HEK293 (cell line): ENCODE measurements around the gene CCDC73.

Source experiments
- CTCF ChIA-PET: fragments of 350-600 bp; formaldehyde crosslinking; extraction: SDS; loops from one replicate; lab custom pipeline; 2021; ENCODE audit warnings: antibody characterized with exemption; lab: Yijun Ruan, JAX
- POLR2A ChIA-PET: fragments of 300-600 bp; formaldehyde crosslinking; extraction: SDS; loops from one replicate; lab custom pipeline; 2020; ENCODE audit warnings: antibody characterized with exemption, inconsistent platforms; lab: Yijun Ruan, JAX
- H3K27ac ChIP-seq: fragments of 200-500 bp; sonication (Bioruptor generic); 2 replicates; pipeline ENCODE4 v1.5.1; 2014; ENCODE audit warnings: low read depth, low read length, control low read depth, inconsistent platforms; ENCODE audit errors: extremely low read depth
- H3K36me3 ChIP-seq, 2 experiments: fragments of 200-500 bp in 1 of 2; sonication (Bioruptor generic) in 1 of 2; 1 replicate in 1 of 2; 2 replicates in 1 of 2; pipeline ENCODE4 v1.5.1; 2014 to 2017; ENCODE audit warnings: inconsistent platforms in 2 of 2, low read length in 2 of 2; ENCODE audit not compliant: control insufficient read depth in 2 of 2, insufficient read depth in 1 of 2
- H3K4me1 ChIP-seq: fragments of 200-500 bp; sonication (Bioruptor generic); 2 replicates; pipeline ENCODE4 v1.5.1; 2014; ENCODE audit warnings: mild to moderate bottlenecking, low read length, inconsistent platforms; ENCODE audit not compliant: control insufficient read depth, insufficient read depth
- H3K4me3 ChIP-seq: 2 replicates; pipeline ENCODE4 v1.5.1; 2011; ENCODE audit warnings: low read depth, mild to moderate bottlenecking, control low read depth, low read length, moderate library complexity
- H3K9me3 ChIP-seq: fragments of 200-500 bp; sonication (Bioruptor generic); 2 replicates; pipeline ENCODE4 v1.5.1; 2014; ENCODE audit warnings: low read depth, low read length, inconsistent platforms; ENCODE audit not compliant: control insufficient read depth, insufficient read depth
- ATF2 ChIP-seq: fragments of 450-650 bp; formaldehyde crosslinking; IDR thresholded peaks from 2 replicates; pipeline ENCODE4 v1.5.1; 2016; ENCODE audit warnings: missing biosample characterization, missing genetic modification characterization, low read depth
- HOXC10 ChIP-seq: sonication (generic); formaldehyde crosslinking; IDR thresholded peaks from 2 replicates; pipeline ENCODE4 v1.8.1; 2023; ENCODE audit warnings: mild to moderate bottlenecking, missing genetic modification reagents
- KLF10 ChIP-seq: fragments of 450-650 bp; IDR thresholded peaks from 2 replicates; pipeline ENCODE4 v1.5.1; 2018; ENCODE audit warnings: missing biosample characterization, mild to moderate bottlenecking, missing genetic modification characterization
- SCRT2 ChIP-seq: fragments of 450-650 bp; formaldehyde crosslinking; IDR thresholded peaks from 2 replicates; pipeline ENCODE4 v1.5.1; 2016; ENCODE audit warnings: missing biosample characterization, missing genetic modification characterization
- SP2 ChIP-seq: fragments of 450-650 bp; formaldehyde crosslinking; IDR thresholded peaks from 2 replicates; pipeline ENCODE4 v1.5.1; 2016; ENCODE audit warnings: missing biosample characterization, missing genetic modification characterization
- ZNF350 ChIP-seq: fragments of 450-650 bp; formaldehyde crosslinking; IDR thresholded peaks from 2 replicates; pipeline ENCODE4 v1.5.0; 2017; ENCODE audit warnings: missing biosample characterization, mild to moderate bottlenecking, missing genetic modification characterization
- ZNF391 ChIP-seq: fragments of 450-650 bp; formaldehyde crosslinking; IDR thresholded peaks from 2 replicates; pipeline ENCODE4 v1.5.1; 2016; ENCODE audit warnings: low read depth, missing biosample characterization, missing genetic modification characterization, borderline replicate concordance
- ZNF544 ChIP-seq: fragments of 450-650 bp; formaldehyde crosslinking; IDR thresholded peaks from 2 replicates; pipeline ENCODE4 v1.5.0; 2017; ENCODE audit warnings: missing biosample characterization, missing genetic modification characterization
- ZNF664 ChIP-seq: fragments of 450-650 bp; formaldehyde crosslinking; IDR thresholded peaks from 2 replicates; pipeline ENCODE4 v1.5.1; 2016; ENCODE audit warnings: missing biosample characterization, missing genetic modification characterization
- ZNF707 ChIP-seq: fragments of 450-650 bp; formaldehyde crosslinking; IDR thresholded peaks from 2 replicates; pipeline ENCODE4 v1.5.1; 2016; ENCODE audit warnings: missing biosample characterization, missing genetic modification characterization
- ZNF830 ChIP-seq: fragments of 450-650 bp; IDR thresholded peaks from 2 replicates; pipeline ENCODE4 v1.5.0; 2018; ENCODE audit warnings: missing biosample characterization, missing genetic modification characterization, low read depth, mild to moderate bottlenecking, moderate library complexity
- TF ChIP-seq, protein P1 (sequence below): fragments of 450-650 bp; formaldehyde crosslinking; IDR thresholded peaks from 2 replicates; pipeline ENCODE4 v1.5.1; 2017; ENCODE audit warnings: missing biosample characterization, missing genetic modification characterization
- TF ChIP-seq, protein P2 (sequence below): fragments of 450-650 bp; formaldehyde crosslinking; IDR thresholded peaks from 2 replicates; pipeline ENCODE4 v1.5.1; 2017; ENCODE audit warnings: missing biosample characterization, missing genetic modification characterization

Gene CCDC73

GRCh38 chr11:32594272-32594671, 200.2 kb downstream of the CCDC73 start:
- ChIA-PET POLR2A (no interaction called here), CTCF (no interaction called here)
- TF ChIP-seq ZNF664 (tag by site-specific recombination) (0 out of 2 replicates have a peak, but pooled peaks have one; percentile 14), ZNF830 (tag by site-specific recombination) (no peak)
- TF ChIP-seq, protein P1, sequence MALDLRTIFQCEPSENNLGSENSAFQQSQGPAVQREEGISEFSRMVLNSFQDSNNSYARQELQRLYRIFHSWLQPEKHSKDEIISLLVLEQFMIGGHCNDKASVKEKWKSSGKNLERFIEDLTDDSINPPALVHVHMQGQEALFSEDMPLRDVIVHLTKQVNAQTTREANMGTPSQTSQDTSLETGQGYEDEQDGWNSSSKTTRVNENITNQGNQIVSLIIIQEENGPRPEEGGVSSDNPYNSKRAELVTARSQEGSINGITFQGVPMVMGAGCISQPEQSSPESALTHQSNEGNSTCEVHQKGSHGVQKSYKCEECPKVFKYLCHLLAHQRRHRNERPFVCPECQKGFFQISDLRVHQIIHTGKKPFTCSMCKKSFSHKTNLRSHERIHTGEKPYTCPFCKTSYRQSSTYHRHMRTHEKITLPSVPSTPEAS (tag by site-specific recombination), result no peak
- peaks cover 17 to 93% of the 10 kb centered on the region in 2 experiments; a peak in 2 of 3 replicates for H3K36me3 ChIP-seq
- H3K27ac ChIP-seq, result no peak overlapping the region
- no peak overlapping the region for H3K4me3 ChIP-seq
- H3K4me1 ChIP-seq, result no peaks in the 10 kb centered on the region; the same call in 1 of the 2 replicates
- H3K9me3 ChIP-seq, result no peaks in the 10 kb centered on the region

DNA sequence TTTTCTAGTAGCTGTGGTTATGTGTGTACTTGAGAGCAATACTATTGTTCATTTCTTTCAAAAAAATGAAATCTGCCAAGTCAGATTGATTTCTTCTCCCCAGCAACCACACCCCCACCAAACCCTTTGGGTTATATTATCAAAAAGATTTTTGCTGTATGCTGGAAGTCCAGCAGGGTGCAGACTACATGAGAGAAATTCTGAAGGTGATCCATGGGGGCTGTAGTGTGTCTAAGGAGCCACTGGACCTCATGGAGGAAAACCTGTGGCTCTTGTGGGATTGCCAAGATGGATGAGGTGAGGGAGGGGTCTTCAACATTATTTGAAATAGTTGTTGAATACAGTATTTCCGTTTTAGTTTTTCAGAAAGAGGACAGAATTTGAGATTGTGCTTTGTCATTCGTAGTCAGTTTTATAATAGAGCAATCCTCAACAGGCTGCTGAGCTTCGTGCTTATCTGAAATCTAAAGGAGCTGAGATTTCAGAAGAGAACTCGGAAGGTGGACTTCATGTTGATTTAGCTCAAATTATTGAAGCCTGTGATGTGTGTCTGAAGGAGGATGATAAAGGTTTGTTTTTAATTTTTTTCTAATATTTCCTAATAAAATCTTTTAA, 207.8 kb downstream of the CCDC73 start:
- ChIA-PET CTCF (interaction anchor here (0.7 to 1.6 kb wide), 2 partner anchors 200 to 202 kb away, joined by 3 to 6 read pairs; no protein-coding TSS in a partner anchor), POLR2A (no interaction called here)
- H3K4me1 ChIP-seq, result no peaks in the 10 kb centered on the region
- H3K9me3 ChIP-seq, result no peaks in the 10 kb centered on the region
- no peak overlapping the region for H3K4me3 ChIP-seq
- peaks cover 11 to 39% of the 10 kb centered on the region in 2 experiments for H3K36me3 ChIP-seq
- no peak overlapping the region for H3K27ac ChIP-seq
- TF ChIP-seq SP2 (tag by site-specific recombination) (no peak), ZNF391 (tag by site-specific recombination) (no peak), KLF10 (tag by site-specific recombination) (no peak), ATF2 (tag by site-specific recombination) (no peak), ZNF707 (tag by site-specific recombination) (no peak), ZNF350 (tag by site-specific recombination) (no peak), SCRT2 (tag by site-specific recombination) (peak; percentile 60), ZNF544 (tag by site-specific recombination) (no peak)

- peaks cover 10 to 21% of the 10 kb centered on the region in 2 experiments for H3K36me3 ChIP-seq
- POLR2A ChIA-PET, result interaction anchor here (0.6 kb wide), 1 partner anchor 489 kb away, joined by 5 read pairs; no protein-coding TSS in a partner anchor
- TF ChIP-seq, protein P2, sequence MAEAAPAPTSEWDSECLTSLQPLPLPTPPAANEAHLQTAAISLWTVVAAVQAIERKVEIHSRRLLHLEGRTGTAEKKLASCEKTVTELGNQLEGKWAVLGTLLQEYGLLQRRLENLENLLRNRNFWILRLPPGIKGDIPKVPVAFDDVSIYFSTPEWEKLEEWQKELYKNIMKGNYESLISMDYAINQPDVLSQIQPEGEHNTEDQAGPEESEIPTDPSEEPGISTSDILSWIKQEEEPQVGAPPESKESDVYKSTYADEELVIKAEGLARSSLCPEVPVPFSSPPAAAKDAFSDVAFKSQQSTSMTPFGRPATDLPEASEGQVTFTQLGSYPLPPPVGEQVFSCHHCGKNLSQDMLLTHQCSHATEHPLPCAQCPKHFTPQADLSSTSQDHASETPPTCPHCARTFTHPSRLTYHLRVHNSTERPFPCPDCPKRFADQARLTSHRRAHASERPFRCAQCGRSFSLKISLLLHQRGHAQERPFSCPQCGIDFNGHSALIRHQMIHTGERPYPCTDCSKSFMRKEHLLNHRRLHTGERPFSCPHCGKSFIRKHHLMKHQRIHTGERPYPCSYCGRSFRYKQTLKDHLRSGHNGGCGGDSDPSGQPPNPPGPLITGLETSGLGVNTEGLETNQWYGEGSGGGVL (tag by site-specific recombination), result peak; percentile 27; the same call in 1 of the 2 replicates
- no peak for TF ChIP-seq HOXC10 (CRISPR knock-in tag)
- TF ChIP-seq, all 188 proteins: peak for 1
- no peak overlapping the region for H3K27ac ChIP-seq
- CTCF ChIA-PET, result interaction anchor here (0.7 kb wide), 1 partner anchor 229 kb away, joined by 3 read pairs; no protein-coding TSS in a partner anchor
- no peaks in the 10 kb centered on the region for H3K4me1 ChIP-seq
- H3K4me3 ChIP-seq, result peak overlapping the region; percentile 96
- no peaks in the 10 kb centered on the region for H3K9me3 ChIP-seq
Observed at GRCh38 chr11:32584921-32585320, 209.5 kb downstream of the CCDC73 start.
